ENCODE measurements around the gene MYOG. TPM values are rescaled to one million over a fixed set of nuclear protein-coding genes. Genes with fewer than 3 reads are reported as not detected.

The MYOG gene
- polyA plus RNA-seq, 3 donors from 2014 or later: not detected

DNA sequence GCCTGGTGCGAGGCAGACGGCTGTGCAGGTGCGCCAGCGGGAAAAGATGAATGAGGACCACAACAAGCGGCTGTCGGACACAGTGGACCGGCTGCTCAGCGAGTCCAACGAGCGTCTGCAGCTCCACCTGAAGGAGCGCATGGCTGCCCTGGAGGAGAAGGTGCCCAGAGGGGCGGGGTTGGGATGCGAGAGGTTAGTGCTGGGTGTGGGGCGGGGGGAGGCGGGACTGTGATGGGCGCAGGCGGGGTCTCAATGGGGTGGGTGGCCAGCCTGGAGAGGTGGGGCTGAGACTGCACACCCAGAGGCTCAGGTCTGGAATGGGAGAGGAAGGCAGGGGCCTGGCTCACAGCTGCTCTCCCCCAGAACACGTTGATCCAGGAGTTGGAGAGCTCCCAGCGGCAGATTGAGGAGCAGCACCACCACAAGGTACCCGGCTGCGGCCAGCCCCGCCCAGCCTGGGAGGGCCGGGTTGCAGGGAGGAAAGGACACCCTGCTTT, 37.2 kb downstream of the MYOG start:
- Mint-ChIP-seq H3K4me1 (no peaks in the 10 kb centered on the region), H3K27ac (no peak overlapping the region), H3K4me3 (no peak overlapping the region), H3K36me3 (no peaks in the 10 kb centered on the region), H3K9me3 (no peaks in the 10 kb centered on the region), H3K27me3 (ENCODE audit: low read depth in 3 of 3) (peaks cover 3 to 9% (median 6%) of the 10 kb centered on the region in 3 donors)
- no peak for DNase-seq

DNA sequence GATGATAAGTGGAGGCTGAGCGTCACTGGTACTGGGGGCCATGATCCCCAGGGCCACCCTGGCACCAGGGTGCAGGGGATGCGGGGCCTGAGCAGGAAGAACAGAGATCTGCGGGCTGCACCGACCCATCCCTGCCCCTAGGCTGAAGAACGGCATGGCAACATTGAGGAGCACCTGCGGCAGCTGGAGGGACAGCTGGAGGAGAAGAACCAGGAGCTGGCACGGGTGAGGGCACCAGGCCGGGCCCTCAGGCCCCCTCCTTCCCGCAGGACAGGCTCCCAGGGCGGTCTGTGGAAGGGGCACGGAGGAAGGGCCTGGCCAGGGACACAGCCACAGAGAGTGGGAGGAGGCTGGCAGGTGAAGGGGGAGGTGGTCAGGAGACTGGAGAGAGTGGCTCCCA, 37.7 kb downstream of the MYOG start:
- Mint-ChIP-seq H3K36me3 (no peaks in the 10 kb centered on the region), H3K4me1 (no peaks in the 10 kb centered on the region), H3K4me3 (no peak overlapping the region), H3K9me3 (no peaks in the 10 kb centered on the region), H3K27me3 (ENCODE audit: low read depth in 3 of 3) (peaks cover 3 to 9% (median 6%) of the 10 kb centered on the region in 3 donors), H3K27ac (no peak overlapping the region)
- DNase-seq: no peak

DNA sequence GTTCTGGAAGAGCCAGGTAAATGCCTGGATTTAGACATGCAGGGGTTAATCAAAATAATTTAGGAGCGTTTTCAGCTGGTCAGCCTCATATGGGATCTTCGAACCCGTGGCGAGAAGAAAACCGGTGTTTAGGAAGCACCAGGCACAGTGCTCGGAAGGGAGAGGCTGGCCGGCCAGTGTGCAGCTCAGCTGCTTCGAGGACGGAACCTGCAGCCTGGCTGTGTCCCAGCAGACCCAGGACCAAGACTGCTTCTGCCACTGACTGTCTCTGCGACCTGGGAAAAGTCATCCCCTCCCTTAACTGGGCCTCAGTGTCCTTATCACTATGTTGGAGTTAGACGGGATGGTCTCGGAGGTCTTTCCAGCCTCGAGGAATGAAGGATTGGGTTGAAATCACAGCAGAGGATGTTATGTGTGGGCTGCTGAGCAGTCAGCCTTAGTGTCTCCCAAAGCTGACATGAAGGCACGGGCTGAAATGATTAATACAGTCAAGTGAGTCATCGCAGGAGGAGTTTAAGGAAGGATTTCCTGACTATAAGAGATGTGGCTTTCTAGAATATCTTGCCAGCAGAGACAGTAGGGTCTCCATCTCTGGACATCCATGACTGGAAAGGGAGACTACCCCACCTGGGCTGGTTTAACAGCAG, 38.7 kb downstream of the MYOG start:
- Mint-ChIP-seq H3K4me1 (no peaks in the 10 kb centered on the region), H3K27me3 (ENCODE audit: low read depth in 3 of 3) (peaks cover 1 to 9% (median 6%) of the 10 kb centered on the region in 3 donors), H3K36me3 (no peaks in the 10 kb centered on the region), H3K9me3 (no peaks in the 10 kb centered on the region), H3K4me3 (no peak overlapping the region), H3K27ac (no peak overlapping the region)
- no peak for DNase-seq

DNA sequence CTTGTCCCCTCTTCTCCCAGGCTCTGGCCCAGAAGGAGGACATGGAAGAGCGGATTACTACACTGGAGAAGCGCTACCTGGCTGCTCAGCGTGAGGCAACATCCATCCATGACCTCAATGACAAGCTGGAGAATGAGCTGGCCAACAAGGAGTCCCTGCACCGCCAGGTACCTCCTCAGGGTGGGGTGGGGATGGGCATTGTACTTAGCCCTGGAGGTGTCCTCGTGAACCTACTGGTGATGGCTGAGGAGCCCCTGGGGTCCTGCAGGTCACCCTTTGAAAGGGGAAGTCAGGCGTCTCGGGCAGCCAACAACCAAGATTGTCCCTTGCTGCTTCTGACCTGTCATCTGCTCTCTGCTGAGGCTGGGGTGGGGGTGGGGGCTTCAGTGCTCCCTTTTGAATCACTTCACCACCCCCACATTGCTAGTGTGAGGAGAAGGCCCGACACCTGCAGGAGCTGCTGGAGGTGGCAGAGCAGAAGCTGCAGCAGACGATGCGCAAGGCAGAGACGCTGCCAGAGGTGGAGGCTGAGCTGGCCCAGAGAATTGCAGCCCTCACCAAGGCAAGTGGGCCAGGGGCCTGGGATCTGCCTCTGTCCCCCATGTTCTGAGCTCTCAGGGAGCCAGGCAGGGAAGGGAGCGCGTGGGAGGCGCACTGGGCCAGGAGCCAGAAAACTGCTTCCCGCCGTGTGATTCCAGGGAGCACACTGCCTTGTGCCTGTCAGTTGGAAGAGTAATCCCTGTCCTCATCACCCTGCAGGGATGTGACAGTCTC, 39.8 kb downstream of the MYOG start:
- H3K4me3 Mint-ChIP-seq: no peak overlapping the region
- DNase-seq: no peak
- no peaks in the 10 kb centered on the region for H3K9me3 Mint-ChIP-seq
- H3K36me3 Mint-ChIP-seq: no peaks in the 10 kb centered on the region
- no peak overlapping the region for H3K27ac Mint-ChIP-seq
- peaks cover 1 to 6% (median 2%) of the 10 kb centered on the region in 3 donors for H3K27me3 Mint-ChIP-seq (ENCODE audit: low read depth in 3 of 3)
- H3K4me1 Mint-ChIP-seq: no peaks in the 10 kb centered on the region

DNA sequence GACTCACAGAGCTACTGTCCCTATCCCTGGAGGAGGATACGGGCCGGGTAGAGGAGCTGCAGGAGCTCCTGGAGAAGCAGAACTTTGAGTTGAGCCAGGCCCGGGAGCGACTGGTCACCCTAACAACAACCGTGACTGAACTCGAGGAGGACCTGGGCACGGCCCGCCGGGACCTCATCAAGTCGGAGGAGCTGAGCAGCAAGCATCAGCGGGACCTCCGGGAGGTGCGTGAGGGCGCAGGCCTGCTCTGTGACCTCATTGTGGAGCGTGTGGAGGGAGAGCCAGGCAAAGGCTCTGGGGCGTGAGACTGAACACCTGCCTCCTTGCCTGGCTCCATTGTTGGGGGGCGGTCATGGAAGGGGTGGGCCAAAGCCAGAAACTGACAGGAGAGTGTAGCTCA, 40.5 kb downstream of the MYOG start:
- DNase-seq: no peak
- no peaks in the 10 kb centered on the region for H3K36me3 Mint-ChIP-seq

DNA sequence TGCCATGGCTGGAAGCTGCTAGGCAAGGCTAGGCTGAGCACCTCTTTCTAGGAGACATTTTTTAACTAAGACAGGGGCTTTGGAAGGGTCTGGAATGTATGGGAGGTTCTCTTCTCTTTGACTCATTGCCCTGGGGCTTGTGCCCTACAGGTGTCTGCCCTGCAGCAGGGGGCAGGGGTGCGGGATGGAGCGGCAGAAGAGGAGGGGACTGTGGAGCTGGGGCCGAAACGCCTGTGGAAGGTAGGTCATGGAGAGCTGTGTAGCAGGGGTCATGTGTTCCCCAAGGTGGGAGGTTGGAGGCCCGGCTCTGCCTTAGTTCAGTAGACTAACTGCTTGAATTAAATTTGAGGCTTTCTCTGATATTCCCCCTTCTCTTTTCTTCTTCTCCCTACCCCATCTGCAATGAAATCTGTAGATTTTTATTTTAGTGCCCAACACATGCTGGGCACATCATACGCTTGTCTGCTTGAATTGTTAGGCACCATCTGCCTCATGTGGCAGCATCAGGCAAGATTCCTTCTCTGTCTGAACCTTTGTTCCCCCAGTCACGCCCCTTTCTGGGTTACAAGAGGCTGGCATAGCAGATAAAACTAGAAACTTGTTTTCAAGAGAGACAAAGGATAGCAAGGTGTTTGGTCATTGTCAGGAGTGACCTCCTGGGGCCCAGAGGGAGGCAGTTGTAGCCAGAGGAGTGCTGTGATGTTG, 41.1 kb downstream of the MYOG start:
- peaks cover 1 to 6% (median 2%) of the 10 kb centered on the region in 3 donors for H3K27me3 Mint-ChIP-seq (ENCODE audit: low read depth in 3 of 3)

More for the DNA sequence above, 40.5 kb downstream of the MYOG start:
- no peak overlapping the region for H3K27ac Mint-ChIP-seq
- H3K4me3 Mint-ChIP-seq: no peak overlapping the region
- peaks cover 1 to 6% (median 2%) of the 10 kb centered on the region in 3 donors for H3K27me3 Mint-ChIP-seq (ENCODE audit: low read depth in 3 of 3)
- H3K9me3 Mint-ChIP-seq: no peaks in the 10 kb centered on the region
- H3K4me1 Mint-ChIP-seq: no peaks in the 10 kb centered on the region

DNA sequence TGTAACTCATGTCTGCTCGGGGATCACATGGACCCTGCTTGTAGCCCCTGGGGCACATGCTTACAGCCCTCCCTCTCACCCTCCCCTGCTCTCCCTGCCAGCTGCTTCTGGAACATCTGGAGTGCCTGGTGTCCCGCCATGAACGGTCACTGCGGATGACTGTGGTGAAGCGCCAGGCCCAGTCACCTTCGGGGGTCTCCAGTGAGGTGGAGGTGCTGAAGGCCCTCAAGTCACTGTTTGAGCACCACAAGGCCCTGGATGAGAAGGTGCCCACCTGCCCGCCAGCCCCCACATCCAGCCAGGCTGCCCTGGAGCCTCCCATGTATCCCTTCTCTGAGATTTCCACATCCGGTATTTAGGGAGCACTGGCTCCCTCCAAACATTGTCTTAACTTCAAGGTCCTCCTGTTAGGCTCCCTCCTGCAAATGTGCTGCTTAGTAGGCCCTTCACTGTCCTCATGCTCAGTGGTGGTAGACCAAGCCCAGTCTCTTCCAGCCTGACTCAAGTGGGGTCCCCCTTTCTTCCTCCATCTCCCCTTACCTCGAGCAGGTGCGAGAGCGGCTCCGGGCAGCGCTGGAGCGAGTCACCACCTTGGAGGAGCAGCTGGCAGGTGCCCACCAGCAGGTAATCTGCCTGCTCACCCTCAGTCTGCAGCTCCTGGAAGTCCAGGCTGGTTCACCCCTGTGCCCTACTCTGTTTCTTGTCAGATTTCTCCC, 41.8 kb downstream of the MYOG start:
- no peaks in the 10 kb centered on the region for H3K9me3 Mint-ChIP-seq
- no peak overlapping the region for H3K4me3 Mint-ChIP-seq
- H3K36me3 Mint-ChIP-seq: no peaks in the 10 kb centered on the region
- no peaks in the 10 kb centered on the region for H3K4me1 Mint-ChIP-seq
- H3K27ac Mint-ChIP-seq: no peak overlapping the region
- peaks cover 1 to 10% (median 5%) of the 10 kb centered on the region in 3 donors for H3K27me3 Mint-ChIP-seq (ENCODE audit: low read depth in 3 of 3)
- DNase-seq: no peak

More for the DNA sequence above, 41.1 kb downstream of the MYOG start:
- Mint-ChIP-seq H3K9me3 (no peaks in the 10 kb centered on the region), H3K4me3 (no peak overlapping the region), H3K27ac (no peak overlapping the region), H3K36me3 (no peaks in the 10 kb centered on the region), H3K4me1 (no peaks in the 10 kb centered on the region)
- DNase-seq: no peak

DNA sequence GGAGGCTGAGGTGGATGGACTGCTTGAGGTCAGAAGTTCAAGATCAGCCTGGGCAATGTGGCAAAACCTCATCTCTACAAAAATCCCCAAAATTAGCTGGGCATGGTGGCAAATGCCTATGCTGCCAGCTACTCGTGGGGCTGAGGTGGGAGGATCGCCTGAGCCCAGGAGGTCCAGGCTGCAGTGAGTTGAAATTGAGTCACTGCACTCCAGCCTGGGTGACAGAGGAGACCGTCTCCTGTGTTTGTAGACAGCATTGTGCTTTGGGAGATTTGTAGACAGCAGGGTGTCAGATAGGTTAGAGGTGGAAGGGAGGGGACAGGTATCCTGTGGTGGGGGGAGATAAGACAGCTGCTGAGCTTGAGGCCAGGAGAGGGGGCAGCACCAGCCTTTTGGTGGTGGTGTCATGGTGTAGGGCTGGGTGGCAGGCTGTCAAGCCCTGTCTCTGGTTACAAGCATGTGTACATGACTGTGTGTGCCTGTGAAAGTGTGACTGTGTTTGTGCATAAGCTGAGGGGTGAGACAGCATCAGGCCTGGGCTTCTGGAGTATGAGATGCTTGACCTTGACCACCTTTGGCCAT, 44.4 kb downstream of the MYOG start:
- Mint-ChIP-seq H3K9me3 (no peaks in the 10 kb centered on the region), H3K4me1 (no peaks in the 10 kb centered on the region), H3K27ac (no peak overlapping the region), H3K27me3 (ENCODE audit: low read depth in 3 of 3) (peaks cover 1 to 13% (median 5%) of the 10 kb centered on the region in 3 donors), H3K4me3 (no peak overlapping the region), H3K36me3 (no peaks in the 10 kb centered on the region)
- no peak for DNase-seq

DNA sequence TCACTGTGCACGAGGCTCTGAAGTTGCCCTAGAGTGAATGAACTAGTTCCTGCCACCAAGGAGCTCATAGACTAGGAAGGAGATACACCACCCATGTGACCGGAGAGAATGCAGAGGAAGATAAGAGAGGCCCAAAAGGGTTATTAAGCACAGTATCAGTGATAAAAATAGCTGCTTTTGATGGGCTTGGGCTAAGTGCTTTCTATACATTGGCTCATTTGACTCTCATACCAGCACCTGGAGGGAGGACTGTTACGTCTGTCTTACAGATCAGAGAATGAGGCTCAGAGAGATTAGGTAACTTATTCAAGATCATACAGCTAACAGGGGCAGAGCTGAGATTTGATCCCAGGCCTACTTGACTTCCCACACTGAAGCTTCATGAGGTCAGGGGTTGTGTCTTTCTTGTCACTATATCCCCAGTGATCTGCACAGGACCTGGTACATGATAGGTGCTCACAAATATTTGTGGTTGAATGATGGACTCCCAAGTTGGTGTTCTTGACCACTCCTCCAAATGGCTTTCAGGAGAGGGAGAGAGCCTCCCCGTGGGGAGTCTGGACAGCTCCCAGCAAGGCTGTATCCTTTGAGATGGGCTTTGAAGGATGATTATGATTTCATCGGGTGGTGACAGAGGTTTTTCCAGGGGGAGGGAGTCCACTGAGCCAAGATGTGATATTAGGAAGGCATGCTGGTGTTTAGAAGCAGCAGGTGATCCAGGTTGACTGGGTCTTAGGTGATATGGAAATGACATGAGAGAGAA, 45.1 kb downstream of the MYOG start:
- no peak for DNase-seq
- Mint-ChIP-seq H3K27me3 (ENCODE audit: low read depth in 3 of 3) (peaks cover 4 to 13% (median 7%) of the 10 kb centered on the region in 3 donors), H3K36me3 (no peaks in the 10 kb centered on the region), H3K4me3 (no peak overlapping the region), H3K9me3 (no peaks in the 10 kb centered on the region), H3K27ac (no peak overlapping the region), H3K4me1 (no peaks in the 10 kb centered on the region)

DNA sequence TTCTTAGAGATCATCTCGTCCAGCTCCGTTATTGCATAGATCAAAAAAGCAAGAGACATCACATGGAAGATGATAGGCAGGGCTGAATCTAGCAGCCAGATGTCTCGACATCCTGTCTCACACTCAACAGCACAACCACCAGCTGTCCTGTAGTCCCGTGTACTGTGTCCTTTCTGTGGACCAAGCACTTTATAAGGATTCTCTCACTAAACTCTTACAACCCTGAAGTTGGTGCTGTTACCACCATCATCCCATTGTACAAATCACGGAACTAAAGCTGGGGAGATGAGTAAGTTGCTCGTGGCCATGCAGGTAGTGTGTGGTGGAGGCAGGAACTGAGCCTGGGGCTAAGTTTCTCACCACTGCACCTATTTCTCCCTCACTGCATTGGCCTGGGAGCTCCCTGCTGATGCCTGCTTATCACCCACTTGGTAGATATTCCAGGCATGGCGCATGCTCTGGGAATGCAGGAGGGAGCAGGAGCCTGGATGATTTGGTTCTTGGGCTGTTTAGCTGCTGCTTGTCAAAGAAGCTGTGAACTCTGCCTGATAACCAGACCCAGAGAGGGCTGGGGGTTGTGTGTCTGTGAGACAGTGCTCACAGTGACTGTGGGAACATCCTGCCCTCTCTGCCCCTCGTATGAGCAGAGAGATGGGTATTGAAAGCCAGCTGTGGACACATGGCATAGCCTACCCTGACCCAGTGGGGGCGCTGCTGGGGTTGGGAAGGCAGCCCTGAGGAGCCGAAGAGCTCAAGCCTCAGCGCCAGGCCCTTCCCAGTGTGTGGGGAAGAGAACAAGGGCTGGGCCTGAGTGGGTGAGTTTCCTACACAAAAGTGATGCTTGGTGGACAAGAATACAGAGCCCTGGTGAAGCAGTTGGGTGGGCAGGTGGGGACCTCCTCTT, 46.0 kb downstream of the MYOG start:
- peaks cover 3 to 11% (median 7%) of the 10 kb centered on the region in 3 donors for H3K27me3 Mint-ChIP-seq (ENCODE audit: low read depth in 3 of 3)
- no peaks in the 10 kb centered on the region for H3K4me1 Mint-ChIP-seq
- H3K27ac Mint-ChIP-seq: no peak overlapping the region
- H3K36me3 Mint-ChIP-seq: no peaks in the 10 kb centered on the region
- no peak for DNase-seq
- H3K4me3 Mint-ChIP-seq: no peak overlapping the region
- H3K9me3 Mint-ChIP-seq: no peaks in the 10 kb centered on the region

DNA sequence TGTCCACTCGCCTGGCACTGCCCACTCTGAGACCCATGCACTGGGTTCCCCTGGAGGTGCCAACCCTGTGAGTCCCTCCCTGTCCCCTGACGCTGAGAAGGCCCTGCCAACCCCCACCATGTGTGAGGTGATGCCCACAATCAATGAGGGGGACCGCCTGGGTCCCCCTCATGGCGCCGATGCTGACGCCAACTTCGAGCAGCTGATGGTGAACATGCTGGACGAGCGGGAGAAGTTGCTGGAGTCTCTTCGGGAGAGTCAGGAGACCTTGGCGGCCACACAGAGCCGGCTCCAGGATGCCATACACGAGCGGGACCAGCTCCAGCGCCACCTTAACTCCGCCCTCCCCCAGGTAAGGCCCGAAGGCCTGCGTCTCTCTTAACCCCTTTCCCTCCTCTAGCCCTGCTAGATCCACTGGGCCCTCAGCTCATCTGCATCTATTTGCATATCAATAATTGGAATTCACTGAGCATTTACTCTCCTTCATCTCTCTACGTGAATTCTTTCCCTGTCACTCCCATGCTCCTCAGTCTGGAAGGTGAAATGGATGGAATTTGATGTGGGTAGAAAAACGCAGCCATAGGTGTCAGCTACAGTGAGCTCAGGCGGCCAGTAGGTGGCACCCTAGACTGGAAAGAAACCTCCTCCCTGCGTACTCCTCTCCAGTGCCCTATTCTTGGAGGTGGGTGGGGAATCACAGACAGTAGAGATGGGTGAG, 46.8 kb downstream of the MYOG start:
- DNase-seq: peak; percentile 31 to 46 (median 41)
- Mint-ChIP-seq H3K4me1 (no peaks in the 10 kb centered on the region), H3K4me3 (no peak overlapping the region), H3K9me3 (no peaks in the 10 kb centered on the region), H3K27me3 (ENCODE audit: low read depth in 3 of 3) (peaks cover 4 to 11% (median 7%) of the 10 kb centered on the region in 3 donors), H3K27ac (no peak overlapping the region), H3K36me3 (no peaks in the 10 kb centered on the region)
